NCI-H1105 treated with DMSO at 0.1 percent for 48 hours (cell line): ENCODE measurements around the gene ENO2.
A peak's percentile ranks its signal among the peaks of the same experiment; 100 is the strongest.

Source experiments
- DNase-seq: peaks from one replicate; lab custom pipeline; 2025; lab: John Stamatoyannopoulos, UW

The ENO2 gene

GRCh38 chr12:6932766-6933165 lies 18.4 kb downstream of the ENO2 start:
- DNase-seq = no peak

- no peak for DNase-seq
These were observed 19.7 kb downstream of the ENO2 start for GRCh38 chr12:6934110-6934509.

GRCh38 chr12:6935371-6936193 lies 21.2 kb downstream of the ENO2 start:
- DNase-seq = no peak

GRCh38 chr12:6936194-6936635 lies 21.8 kb downstream of the ENO2 start:
- no peak for DNase-seq

GRCh38 chr12:6936636-6937480 lies 22.5 kb downstream of the ENO2 start:
- DNase-seq = peak; percentile 72

GRCh38 chr12:6937481-6938352 lies 23.3 kb downstream of the ENO2 start:
- DNase-seq = peak; percentile 97

GRCh38 chr12:6938353-6939190 lies 24.2 kb downstream of the ENO2 start:
- no peak for DNase-seq

GRCh38 chr12:6939191-6939540 lies 24.8 kb downstream of the ENO2 start:
- DNase-seq = no peak

- no peak for DNase-seq
These were observed 26.9 kb downstream of the ENO2 start for GRCh38 chr12:6941267-6941666.

- no peak for DNase-seq
These were observed 27.4 kb downstream of the ENO2 start for GRCh38 chr12:6941782-6942181.

GRCh38 chr12:6942331-6942665 lies 27.9 kb downstream of the ENO2 start:
- DNase-seq = no peak

GRCh38 chr12:6943389-6943721 lies 29.0 kb downstream of the ENO2 start:
- DNase-seq = peak; percentile 93

- peak; percentile 95 for DNase-seq
These were observed 29.5 kb downstream of the ENO2 start, which contains the start of the genes C12orf57 and RNU7-1 for GRCh38 chr12:6943722-6944380. C12orf57 (plus strand) TSS chr12:6944022; CDS start chr12:6944122, 100 bp downstream. RNU7-1 (plus strand) TSS chr12:6943816.

- peak; percentile 95 for DNase-seq
These were observed 30.2 kb downstream of the ENO2 start for GRCh38 chr12:6944381-6945186.

- no peak for DNase-seq
These were observed 31.2 kb downstream of the ENO2 start for GRCh38 chr12:6945613-6946012.

GRCh38 chr12:6946033-6946919 lies 31.9 kb downstream of the ENO2 start:
- DNase-seq = peak; percentile 97

GRCh38 chr12:6946920-6947374 lies 32.6 kb downstream of the ENO2 start:
- DNase-seq = no peak

- no peak for DNase-seq
These were observed 33.2 kb downstream of the ENO2 start for GRCh38 chr12:6947615-6948014.
